NCI-H748 (cell line): ENCODE results near the gene TENM4.
"Not testable (repeated sequence)": the region's sequence is repeated elsewhere in the genome, so short reads cannot be mapped to it uniquely, and the experiment has no call there.

Source experiments
- DNase-seq: peaks from one replicate; lab custom pipeline; 2025; ENCODE audit not compliant: unreplicated experiment; lab: John Stamatoyannopoulos, UW

The TENM4 gene

DNA sequence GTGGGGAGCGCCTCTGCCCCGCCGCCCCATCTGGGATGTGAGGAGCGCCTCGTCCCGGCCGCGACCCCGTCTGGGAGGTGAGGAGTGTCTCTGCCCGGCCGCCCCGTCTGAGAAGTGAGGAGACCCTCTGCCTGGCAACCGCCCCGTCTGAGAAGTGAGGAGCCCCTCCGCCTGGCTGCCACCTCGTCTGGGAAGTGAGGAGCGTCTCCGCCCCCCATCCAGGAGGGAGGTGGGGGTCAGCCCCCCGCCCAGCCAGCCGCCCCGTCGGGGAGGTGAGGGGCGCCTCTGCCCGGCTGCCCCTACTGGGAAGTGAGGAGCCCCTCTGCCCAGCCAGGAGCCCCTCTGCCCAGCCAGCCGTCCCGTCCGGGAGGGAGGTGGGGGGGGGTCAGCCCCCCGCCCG is 249.1 kb downstream of the TENM4 start:
- DNase-seq: not testable (repeated sequence)

DNA sequence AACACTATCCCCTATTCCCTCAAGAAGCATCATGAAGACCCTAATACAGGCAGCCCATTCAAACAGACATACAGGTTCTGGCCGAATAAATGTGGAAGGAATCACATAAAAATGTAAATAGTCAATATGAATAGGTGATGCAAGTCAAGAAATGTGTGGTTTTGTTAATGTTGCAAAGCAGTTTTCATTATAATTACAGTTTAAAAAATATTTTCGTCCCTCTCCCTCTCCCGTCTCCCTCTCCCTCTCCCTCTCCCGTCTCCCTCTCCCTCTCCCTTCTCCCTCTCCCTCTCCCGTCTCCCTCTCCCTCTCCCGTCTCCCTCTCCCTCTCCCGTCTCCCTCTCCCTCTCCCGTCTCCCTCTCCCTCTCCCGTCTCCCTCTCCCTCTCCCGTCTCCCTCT is 250.3 kb downstream of the TENM4 start:
- DNase-seq: not testable (repeated sequence)

GRCh38 chr11:79189601-79190000 is 251.2 kb downstream of the TENM4 start:
- DNase-seq: no peak

DNA sequence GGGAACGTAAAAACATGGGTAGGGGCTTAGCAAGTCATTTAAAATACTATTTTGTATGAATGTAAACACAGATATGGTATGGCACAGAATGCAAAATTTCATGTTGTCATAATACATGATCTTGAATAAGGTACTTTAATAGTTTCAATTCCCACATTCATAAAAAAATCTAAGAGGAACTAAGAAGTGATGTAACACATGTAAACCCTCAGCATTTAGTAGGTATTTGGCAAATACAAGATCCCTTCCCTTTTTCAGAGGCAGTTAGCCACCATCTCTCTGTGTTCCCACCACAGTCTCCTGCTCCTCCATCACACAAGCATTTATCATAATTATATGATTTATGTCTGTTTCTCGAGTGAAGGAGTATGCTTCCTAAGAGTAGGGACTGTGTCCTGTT is 251.8 kb downstream of the TENM4 start:
- no peak for DNase-seq

GRCh38 chr11:79186669-79187068 is 254.2 kb downstream of the TENM4 start:
- no peak for DNase-seq

GRCh38 chr11:79185351-79185750 is 255.5 kb downstream of the TENM4 start:
- no peak for DNase-seq

GRCh38 chr11:79184285-79184684 is 256.5 kb downstream of the TENM4 start:
- DNase-seq: no peak

GRCh38 chr11:79182794-79183193 is 258.0 kb downstream of the TENM4 start:
- DNase-seq: no peak

GRCh38 chr11:79179087-79179486 is 261.7 kb downstream of the TENM4 start:
- no peak for DNase-seq

- no peak for DNase-seq
These were observed 266.5 kb downstream of the TENM4 start for GRCh38 chr11:79174045-79175008.

GRCh38 chr11:79173615-79174014 is 267.2 kb downstream of the TENM4 start:
- no peak for DNase-seq

DNA sequence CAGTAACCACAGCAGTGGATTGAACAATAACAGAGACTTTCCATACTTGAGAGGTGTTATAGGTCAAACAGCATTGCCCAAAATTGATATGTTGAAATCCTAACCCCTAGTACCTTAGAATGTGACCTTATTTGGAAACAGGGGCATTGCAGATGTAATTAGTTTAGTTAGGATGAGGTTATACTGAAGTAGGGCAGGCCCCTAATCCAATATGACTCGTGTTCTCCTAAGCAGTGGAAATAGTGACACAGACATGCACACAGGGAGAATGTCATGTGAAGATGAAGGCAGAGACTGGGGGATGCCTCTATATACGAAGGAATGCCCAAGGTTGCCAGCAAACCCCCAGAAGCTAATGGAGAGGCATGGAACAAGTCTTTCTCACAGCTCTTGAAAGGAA is 270.5 kb downstream of the TENM4 start:
- DNase-seq: no peak

DNA sequence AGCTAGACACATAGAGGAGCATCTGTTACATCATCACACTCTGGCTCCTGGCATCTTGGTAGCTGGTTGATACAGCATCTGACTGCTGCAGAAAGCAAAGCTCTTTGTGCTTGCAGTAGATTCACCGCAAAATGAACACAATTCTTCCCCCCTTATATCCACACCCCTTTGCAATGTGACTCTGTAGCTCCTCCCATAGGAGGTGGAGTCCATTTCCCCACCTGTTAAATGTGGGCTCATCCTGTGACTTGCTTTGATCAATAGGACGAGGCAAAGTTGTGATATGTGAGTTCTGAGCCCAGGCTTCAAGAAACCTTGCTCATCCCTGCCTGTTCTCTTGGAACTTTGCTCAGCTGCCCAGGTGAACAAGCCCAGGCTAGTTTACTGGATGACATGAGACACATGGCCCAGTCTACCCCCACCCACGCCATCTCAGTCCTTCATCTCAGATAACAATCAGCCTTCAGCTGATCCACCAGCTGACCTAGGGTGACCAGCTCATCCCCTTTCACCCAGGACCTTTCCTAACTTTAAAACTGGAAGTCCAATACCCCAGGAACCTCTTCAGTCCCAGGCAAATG is 272.2 kb downstream of the TENM4 start:
- DNase-seq: no peak

DNA sequence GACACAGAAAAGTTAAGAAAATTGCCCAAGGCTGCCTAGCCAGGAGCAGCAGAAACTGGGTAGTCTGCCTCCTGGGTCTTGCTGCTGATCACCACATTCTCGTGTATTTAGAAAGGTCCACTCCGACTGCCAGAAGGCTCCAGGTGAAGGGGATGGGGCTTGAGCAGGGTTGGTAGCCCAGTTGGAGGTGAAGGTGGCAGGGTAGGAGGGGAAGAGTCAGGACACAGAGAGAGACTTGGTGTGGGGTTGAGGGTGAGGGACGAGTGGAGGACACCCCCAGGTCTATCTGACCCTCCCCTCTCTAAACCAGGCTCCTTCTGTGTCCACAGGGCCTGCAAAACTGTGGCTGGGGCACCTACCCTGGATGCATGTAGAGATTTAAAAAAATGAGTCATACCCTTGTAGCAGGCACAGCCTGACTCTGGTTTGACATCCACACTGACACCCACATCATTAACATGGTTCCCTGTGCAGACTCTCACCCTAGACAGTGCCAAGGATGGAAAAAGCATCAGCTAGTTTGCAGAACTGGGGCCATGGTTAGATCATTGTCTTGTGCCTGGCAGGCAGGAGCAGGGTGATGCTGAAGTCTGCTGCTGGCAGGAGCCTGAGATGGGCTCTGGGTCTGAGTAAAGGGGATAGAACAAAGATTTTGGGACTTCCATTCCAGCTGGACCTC is 273.2 kb downstream of the TENM4 start:
- no peak for DNase-seq

DNA sequence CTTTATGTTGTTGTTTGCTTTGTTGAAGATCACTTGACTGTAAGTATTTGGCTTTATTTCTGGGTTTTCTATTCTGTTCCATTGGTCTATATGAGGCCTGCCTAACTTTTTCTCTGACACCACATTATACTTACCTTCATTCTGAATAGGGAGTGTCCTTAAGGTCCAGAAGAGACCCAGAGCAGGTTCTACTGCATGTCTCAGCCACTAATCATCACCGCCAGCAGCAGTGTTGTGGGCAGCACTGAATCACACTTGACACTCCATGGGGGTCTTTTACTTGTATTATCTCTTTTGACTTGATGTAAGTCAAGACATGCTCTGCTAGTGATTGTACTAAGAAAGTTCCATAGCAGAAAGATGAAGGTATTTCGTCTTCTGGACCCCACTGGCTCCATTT is 274.9 kb downstream of the TENM4 start:
- DNase-seq: no peak

GRCh38 chr11:79160791-79161403 is 279.9 kb downstream of the TENM4 start:
- no peak for DNase-seq

DNA sequence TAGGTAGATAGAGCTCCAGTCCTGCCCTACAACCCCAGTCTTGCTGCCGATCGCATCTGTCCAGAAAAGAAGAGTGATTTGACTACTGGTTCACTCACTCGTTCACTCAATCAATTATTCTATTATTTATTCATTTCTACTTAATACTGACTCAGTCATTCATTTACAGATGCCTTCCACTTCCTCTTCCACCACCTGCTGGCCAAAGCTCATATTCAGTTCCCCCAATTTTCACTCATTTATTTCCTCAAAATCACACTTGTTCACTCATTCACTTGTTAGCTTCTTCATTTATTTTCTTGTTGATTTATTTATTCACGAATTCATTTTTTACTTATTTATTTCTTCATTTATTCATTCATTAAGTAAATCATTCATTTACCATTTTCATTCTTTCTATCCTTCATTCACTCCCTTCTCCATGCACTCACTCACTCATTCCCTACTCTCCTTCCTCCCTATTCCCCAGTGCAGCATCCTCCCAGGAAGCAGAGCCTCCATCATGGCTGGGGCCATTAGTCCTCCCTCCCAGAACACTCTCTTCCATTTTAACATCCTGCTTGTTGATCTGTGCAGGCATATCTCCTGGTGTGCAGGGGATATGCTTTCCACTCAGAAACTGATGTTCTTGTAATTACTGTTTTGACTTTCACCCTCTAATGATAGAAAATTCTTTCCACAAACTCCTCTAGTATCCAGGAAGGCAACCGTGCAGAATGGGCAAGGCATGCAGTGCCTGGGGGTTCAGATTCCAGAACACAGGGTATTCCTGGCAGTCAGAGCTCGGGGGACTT is 281.0 kb downstream of the TENM4 start:
- DNase-seq: no peak

- no peak for DNase-seq
These were observed 283.1 kb downstream of the TENM4 start for GRCh38 chr11:79157738-79158137.

DNA sequence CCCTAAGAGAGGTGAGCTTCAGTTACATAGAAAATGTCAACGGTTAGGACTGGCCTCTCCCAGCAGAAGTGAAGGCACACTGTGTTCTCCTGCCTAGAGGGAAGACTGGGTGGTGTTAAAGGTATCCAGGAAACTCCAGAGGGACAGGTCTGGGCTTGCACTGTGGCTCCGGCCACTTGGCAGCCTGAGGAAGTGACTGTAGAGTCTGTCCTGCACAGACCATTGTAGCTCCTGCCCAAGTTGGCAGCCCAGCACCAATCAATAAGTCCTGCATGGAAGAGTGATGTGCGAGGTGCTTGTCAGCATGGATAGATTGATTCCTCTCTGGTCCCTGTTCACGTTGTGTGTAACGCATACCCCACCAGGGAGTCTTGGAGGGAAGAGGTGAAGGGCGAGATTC is 284.8 kb downstream of the TENM4 start:
- no peak for DNase-seq

GRCh38 chr11:79155237-79155636 is 285.6 kb downstream of the TENM4 start:
- DNase-seq: no peak

DNA sequence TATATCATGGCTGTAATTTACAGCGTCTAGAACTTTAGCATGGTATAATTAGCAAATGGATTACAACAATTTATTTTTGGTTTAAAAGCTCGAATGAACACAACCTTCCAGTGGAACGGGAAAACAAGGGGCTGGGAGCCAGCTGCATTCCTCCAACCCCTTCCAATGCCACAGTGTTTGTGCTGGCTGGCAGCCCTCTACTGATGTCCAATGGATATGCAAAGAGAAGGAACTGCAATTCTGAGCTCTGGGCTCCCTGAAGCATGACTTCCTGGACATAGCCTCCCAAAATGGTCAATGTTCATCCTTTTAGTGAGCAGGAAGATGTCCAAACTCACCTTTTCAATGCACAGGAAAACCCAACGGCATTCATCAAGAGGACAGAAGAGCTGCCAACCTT is 288.3 kb downstream of the TENM4 start:
- DNase-seq: no peak
